Measurements from ENCODE around the gene UCKL1.

UCKL1 gene

DNA sequence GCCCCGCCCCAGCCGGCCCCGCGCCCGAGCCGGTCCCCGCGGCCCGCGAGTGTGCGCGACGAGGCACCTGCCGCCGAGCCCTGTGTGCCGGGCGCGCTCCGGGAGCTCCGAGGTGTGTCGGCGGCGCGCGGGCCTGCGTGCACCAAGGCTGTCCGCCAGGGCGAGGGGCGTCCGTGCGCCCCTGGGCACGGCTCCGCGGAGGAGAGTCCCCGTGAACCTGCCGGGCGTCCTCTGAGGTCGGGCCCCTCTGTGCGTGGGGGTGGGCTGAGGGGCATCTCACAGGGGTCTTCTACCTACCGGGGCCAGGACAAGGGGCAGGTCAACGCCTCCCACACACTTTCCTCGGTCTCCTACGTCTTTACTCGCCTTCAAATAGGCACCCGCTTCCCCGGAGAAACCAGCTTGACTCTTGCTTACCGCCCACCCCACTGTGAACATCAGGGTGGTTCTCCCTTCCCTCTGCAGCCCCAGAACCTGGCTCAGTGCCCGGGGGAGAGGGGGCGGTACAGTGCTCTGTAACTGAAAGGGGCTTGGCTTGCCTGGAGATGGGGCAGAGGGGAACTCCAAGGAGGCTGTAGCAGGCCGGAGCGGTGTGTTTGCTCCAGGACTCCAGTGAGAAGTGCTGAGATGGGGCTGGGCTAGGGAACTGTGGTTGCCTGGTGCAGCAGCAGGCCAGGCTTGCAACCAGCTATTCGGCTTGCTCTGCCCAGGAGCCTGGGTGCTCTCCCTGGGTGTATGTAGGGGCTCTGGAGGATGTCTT lies 23.5 kb upstream of the UCKL1 start, which contains the start of gene SAMD10:
Gene SAMD10, minus strand, starts transcription at position 86 of the 760 bp plus-strand sequence. CDS start 175 bp downstream, outside the sequence.
- Histone ChIP-seq H2AFZ (ENCODE audit: low read length) (peak within 1 kb of the TSS; percentile 74), H3K9ac (ENCODE audit: low read depth, low read length, poor library complexity, severe bottlenecking) (peak within 1 kb of the TSS; percentile 88), H3K4me1 (ENCODE audit: insufficient read depth, low read length, poor library complexity, severe bottlenecking) (peaks cover 44% of the 10 kb centered on the region), H4K20me1 (ENCODE audit: insufficient read depth, low read length, poor library complexity, severe bottlenecking) (peaks cover 18% of the 10 kb centered on the region), H3K4me2 (ENCODE audit: low read depth, low read length, poor library complexity, severe bottlenecking) (peak within 1 kb of the TSS; percentile 92), H3K27me3 (ENCODE audit: insufficient read depth, low read length, poor library complexity, severe bottlenecking) (no peaks in the 10 kb centered on the region), H3K79me2 (ENCODE audit: insufficient read depth, low read length) (peaks cover 42% of the 10 kb centered on the region), H3F3A (ENCODE audit: low read depth) (0 out of 2 replicates have a peak, but pooled peaks cover 7% of the 10 kb centered on the region), H3K9me3 (ENCODE audit: insufficient read depth, low read depth, low read length) (no peaks in the 10 kb centered on the region), H3K9me2 (replicated peaks; ENCODE audit: low read depth, low read length) (no peaks in the 10 kb centered on the region), H3K4me3 (ENCODE audit: low read length, poor library complexity, severe bottlenecking) (peak within 1 kb of the TSS; percentile 90), H3K36me3 (ENCODE audit: insufficient read depth, low read length) (peaks cover 5% of the 10 kb centered on the region; the same call in 1 of the 2 replicates)
- TF ChIP-seq, protein P1, sequence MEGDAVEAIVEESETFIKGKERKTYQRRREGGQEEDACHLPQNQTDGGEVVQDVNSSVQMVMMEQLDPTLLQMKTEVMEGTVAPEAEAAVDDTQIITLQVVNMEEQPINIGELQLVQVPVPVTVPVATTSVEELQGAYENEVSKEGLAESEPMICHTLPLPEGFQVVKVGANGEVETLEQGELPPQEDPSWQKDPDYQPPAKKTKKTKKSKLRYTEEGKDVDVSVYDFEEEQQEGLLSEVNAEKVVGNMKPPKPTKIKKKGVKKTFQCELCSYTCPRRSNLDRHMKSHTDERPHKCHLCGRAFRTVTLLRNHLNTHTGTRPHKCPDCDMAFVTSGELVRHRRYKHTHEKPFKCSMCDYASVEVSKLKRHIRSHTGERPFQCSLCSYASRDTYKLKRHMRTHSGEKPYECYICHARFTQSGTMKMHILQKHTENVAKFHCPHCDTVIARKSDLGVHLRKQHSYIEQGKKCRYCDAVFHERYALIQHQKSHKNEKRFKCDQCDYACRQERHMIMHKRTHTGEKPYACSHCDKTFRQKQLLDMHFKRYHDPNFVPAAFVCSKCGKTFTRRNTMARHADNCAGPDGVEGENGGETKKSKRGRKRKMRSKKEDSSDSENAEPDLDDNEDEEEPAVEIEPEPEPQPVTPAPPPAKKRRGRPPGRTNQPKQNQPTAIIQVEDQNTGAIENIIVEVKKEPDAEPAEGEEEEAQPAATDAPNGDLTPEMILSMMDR (conservative IDR thresholded peaks at IDR 0.05; ENCODE audit: low read length), result 0 out of 2 replicates have a peak, but pooled peaks have one; percentile 21
- TF ChIP-seq EZH2phosphoT487 (IDR thresholded peaks at IDR 0.05; ENCODE audit: borderline replicate concordance), result no peak

DNA sequence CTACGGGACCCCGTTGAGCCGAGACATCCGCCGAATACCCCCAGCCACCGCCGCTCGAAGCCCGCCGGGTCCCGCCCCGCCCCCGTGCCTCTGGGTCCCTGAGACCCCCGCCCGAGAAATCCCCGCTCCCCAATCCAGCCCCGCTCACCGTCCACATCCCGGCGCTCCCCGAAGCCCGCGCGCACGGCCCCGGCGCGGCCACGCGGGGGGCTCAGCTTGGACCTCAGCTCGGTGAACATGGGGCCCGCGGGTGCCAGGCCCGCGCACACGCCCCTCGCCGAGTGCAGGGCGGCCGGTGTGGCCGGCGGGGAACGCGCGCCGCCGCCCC lies 23.0 kb upstream of the UCKL1 start:
- Histone ChIP-seq H3K9me2 (replicated peaks; ENCODE audit: low read depth, low read length) (no peaks in the 10 kb centered on the region), H3K4me1 (ENCODE audit: insufficient read depth, low read length, poor library complexity, severe bottlenecking) (peaks cover 44% of the 10 kb centered on the region), H4K20me1 (ENCODE audit: insufficient read depth, low read length, poor library complexity, severe bottlenecking) (peaks cover 15% of the 10 kb centered on the region), H3K4me2 (ENCODE audit: low read depth, low read length, poor library complexity, severe bottlenecking) (peak overlapping the region; percentile 92), H3K27me3 (ENCODE audit: insufficient read depth, low read length, poor library complexity, severe bottlenecking) (no peaks in the 10 kb centered on the region), H3K9me3 (ENCODE audit: insufficient read depth, low read depth, low read length) (no peaks in the 10 kb centered on the region), H3K9ac (ENCODE audit: low read depth, low read length, poor library complexity, severe bottlenecking) (peak overlapping the region; percentile 88), H3F3A (ENCODE audit: low read depth) (0 out of 2 replicates have a peak, but pooled peaks cover 7% of the 10 kb centered on the region), H3K79me2 (ENCODE audit: insufficient read depth, low read length) (peaks cover 37% of the 10 kb centered on the region), H3K4me3 (ENCODE audit: low read length, poor library complexity, severe bottlenecking) (peak overlapping the region; percentile 90), H3K36me3 (ENCODE audit: insufficient read depth, low read length) (0 out of 2 replicates have a peak, but pooled peaks cover 3% of the 10 kb centered on the region), H2AFZ (ENCODE audit: low read length) (peak overlapping the region; percentile 70)
- TF ChIP-seq, protein P1 (conservative IDR thresholded peaks at IDR 0.05; ENCODE audit: low read length), result no peak
- no peak for TF ChIP-seq EZH2phosphoT487 (IDR thresholded peaks at IDR 0.05; ENCODE audit: borderline replicate concordance)

DNA sequence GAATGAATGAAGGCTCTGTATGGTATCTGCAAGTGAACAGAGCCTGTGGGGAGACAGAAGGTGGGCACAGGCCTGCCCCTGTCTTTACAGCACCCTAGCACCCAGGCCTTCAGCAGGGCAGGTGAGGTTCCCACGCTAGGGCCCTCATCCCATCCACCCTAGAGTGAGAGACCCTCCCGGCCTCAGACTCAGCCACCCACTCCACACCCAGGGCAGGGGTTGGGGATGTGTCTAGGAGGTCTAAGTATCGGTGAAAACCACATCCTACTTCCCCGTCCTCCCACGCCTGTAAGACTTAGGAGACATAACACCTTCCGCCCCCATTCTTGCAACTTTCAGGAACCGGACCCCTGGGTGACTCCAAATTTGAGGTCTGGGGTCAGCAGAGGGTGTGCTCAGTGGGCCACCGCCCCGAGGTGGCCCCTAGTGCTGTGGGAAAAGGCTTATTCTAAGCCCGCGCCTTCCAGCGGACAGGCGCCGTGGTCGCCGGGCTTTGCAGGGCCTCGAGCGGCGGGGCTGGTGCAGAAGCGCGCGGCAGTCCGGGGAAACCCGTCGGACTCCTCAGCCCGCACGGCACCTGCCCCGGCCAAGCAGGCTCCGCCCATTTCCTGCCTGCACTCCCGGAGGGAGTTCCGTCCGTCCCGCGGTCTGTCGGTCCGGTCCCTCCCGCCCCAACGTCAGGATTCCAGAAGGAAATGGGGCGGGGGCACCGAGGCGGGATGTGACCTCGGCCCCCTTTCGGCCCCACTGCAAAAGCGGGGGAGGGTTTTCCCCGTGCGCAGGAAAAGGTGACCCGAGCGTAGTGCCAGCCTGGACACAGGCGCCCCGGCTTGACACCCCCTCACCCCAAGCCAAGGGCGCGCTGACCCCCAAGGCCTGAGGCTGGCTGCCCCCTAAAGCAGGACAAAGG lies 22.4 kb upstream of the UCKL1 start:
- peak overlapping the region; percentile 88 for H3K9ac ChIP-seq (ENCODE audit: low read depth, low read length, poor library complexity, severe bottlenecking)
- H3K27me3 ChIP-seq (ENCODE audit: insufficient read depth, low read length, poor library complexity, severe bottlenecking), result no peaks in the 10 kb centered on the region
- TF ChIP-seq EZH2phosphoT487 (IDR thresholded peaks at IDR 0.05; ENCODE audit: borderline replicate concordance), result no peak
- TF ChIP-seq, protein P1 (conservative IDR thresholded peaks at IDR 0.05; ENCODE audit: low read length), result no peak
- H3K4me3 ChIP-seq (ENCODE audit: low read length, poor library complexity, severe bottlenecking), result peak overlapping the region; percentile 90
- peak overlapping the region; percentile 92 for H3K4me2 ChIP-seq (ENCODE audit: low read depth, low read length, poor library complexity, severe bottlenecking)
- H3K36me3 ChIP-seq (ENCODE audit: insufficient read depth, low read length), result 0 out of 2 replicates have a peak, but pooled peaks cover 3% of the 10 kb centered on the region
- peaks cover 31% of the 10 kb centered on the region for H3K79me2 ChIP-seq (ENCODE audit: insufficient read depth, low read length)
- peak overlapping the region; percentile 70 for H2AFZ ChIP-seq (ENCODE audit: low read length)
- no peaks in the 10 kb centered on the region for H3K9me3 ChIP-seq (ENCODE audit: insufficient read depth, low read depth, low read length)
- peaks cover 11% of the 10 kb centered on the region for H4K20me1 ChIP-seq (ENCODE audit: insufficient read depth, low read length, poor library complexity, severe bottlenecking)
- H3K9me2 ChIP-seq (replicated peaks; ENCODE audit: low read depth, low read length), result no peaks in the 10 kb centered on the region
- peaks cover 44% of the 10 kb centered on the region for H3K4me1 ChIP-seq (ENCODE audit: insufficient read depth, low read length, poor library complexity, severe bottlenecking)
- H3F3A ChIP-seq (ENCODE audit: low read depth), result 0 out of 2 replicates have a peak, but pooled peaks cover 7% of the 10 kb centered on the region
